SK-N-DZ (cell line): ENCODE measurements around the gene S100A5. TPM values are rescaled to one million over a fixed set of nuclear protein-coding genes. Genes with fewer than 3 reads are reported as not detected.
A peak's percentile ranks its signal among the peaks of the same experiment; 100 is the strongest.
"Not testable (repeated sequence)": the region's sequence is repeated elsewhere in the genome, so short reads cannot be mapped to it uniquely, and the experiment has no call there.

Experiments
- DNase-seq: peaks from one replicate; pipeline ENCODE4 v3.0.0-alpha.2; 2015; ENCODE audit warnings: low spot score
- polyA plus RNA-seq, 2 experiments: library from polyadenylated mRNA; depleted of rRNA; stranded (reverse); fragments of >200 nt; gene quantifications; 2 replicates each; pipeline ENCODE4 v1.2.3, GENCODE V29; 2014

Gene S100A5
- 1.4 TPM in 1 of 2 replicates, not detected in the other for polyA plus RNA-seq (2014; cell fraction: cytosol; rRNA removed)
- not detected in 2 replicates for polyA plus RNA-seq (2014; cell fraction: nucleus; rRNA removed)

DNA sequence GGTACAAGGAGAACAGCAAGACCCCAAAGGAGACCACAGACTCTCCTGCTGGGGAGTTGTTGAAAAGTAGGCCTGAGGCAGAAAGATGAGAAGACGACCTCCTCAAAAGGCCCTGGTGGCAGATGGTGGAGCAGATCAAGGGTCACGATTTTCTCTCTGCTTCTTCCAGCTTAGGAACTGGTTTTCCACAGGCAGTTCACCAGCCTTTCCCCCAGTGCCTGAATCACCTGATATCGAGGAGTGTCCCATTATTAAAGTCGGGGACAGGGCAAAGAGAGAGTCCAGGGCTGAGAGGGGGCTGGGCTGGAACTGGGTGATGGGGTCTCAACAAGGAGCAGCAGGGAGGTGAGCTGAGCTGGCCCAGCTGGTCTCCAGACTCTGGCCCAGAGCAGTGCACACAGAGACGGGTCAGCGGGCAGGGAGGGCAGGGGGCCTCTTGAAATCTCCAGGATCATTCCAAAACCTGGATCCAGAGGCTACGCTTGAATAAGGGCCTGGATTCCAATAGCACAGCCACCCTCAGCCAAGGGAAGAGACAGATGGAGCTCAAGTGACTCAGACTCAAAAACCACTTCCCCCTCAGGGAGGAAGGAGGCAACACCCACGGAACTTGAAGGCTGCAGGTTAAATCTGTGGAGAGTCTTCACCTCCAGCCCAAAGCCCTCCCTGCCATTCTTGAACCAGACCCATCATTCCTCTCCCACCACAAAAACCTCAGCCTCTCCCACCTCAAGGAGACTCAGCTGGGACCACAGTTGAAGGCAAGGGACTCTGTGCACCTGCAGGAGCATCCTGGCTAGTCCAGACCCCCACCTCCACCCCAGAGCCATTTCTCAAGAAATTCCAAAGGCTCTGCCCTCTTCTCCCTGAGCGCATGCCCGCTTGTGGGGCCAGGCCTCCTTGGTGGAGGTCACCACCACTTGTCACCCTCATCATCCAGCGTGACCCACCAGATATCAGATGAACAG, at the start of gene S100A5:
TSS of gene S100A5 (minus strand) at position 541 of the 968 bp plus-strand sequence. CDS start 743 bp downstream, outside the sequence.
- DNase-seq: no peak

- DNase-seq: no peak
These were observed 47.7 kb upstream of the S100A5 start for GRCh38 chr1:153588482-153588881.

GRCh38 chr1:153588033-153588432, 47.3 kb upstream of the S100A5 start:
- DNase-seq: not testable (repeated sequence)

DNA sequence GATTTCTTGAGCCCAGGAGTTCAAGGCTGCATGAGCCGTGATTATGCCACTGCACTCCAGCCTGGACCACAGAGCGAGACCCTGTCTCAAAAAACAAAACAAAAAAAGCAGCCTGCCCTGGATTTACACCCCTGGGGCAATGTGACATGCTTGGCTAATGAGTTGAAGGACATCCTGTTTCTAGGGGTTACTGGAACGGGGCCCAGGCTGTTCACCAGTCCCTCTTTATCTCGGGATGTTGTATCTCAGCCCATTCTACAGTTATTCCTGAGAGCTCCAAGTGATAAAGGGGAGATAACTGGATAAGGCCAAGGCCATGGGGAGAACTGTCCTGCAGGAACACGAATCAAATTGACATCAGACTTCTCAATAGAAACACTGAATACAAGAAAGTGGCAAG, 46.6 kb upstream of the S100A5 start:
- no peak for DNase-seq

DNA sequence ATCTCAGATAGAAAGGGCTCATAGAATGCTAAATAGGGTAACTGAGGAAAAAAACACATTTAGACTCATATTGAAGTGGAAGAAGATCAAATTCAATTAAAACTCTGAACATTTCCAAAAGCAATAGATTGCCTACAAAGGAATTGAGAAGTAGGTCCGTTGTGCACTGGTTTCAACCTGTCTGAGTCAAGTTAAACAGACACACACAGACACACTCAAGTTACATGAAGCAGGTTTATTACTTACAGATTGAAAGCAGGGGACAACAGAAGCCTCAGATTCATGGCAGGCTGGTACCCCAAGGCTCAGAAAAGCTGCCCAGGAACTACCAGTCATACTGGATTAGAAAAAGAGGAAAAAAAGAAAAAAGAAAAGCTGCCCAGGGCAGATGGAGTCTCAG, 45.6 kb upstream of the S100A5 start:
- no peak for DNase-seq

- no peak for DNase-seq
These were observed 44.3 kb upstream of the S100A5 start for GRCh38 chr1:153585006-153585405.

DNA sequence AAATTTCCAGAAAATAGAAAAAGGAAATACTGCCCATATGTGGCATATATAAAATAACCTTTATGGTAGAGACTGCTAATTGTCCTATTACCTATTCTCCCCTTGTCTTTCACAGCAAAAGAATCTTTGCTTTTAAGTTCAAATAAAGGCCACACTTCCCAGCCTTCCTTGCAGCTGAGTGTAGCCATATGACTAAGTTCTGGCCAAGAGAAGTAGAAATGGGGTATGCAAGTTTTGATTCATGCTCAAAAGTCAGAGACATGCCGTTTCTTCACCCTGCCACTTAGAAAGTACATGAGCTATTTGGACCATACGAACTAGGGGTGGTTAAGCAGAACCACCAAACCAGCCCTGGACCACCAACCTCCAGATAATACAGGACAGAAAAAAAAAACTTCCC, 43.2 kb upstream of the S100A5 start:
- no peak for DNase-seq

GRCh38 chr1:153583514-153583913, 42.8 kb upstream of the S100A5 start:
- not testable (repeated sequence) for DNase-seq

GRCh38 chr1:153582836-153583235, 42.1 kb upstream of the S100A5 start:
- DNase-seq: not testable (repeated sequence)

GRCh38 chr1:153578936-153579335, 38.2 kb upstream of the S100A5 start:
- no peak for DNase-seq

DNA sequence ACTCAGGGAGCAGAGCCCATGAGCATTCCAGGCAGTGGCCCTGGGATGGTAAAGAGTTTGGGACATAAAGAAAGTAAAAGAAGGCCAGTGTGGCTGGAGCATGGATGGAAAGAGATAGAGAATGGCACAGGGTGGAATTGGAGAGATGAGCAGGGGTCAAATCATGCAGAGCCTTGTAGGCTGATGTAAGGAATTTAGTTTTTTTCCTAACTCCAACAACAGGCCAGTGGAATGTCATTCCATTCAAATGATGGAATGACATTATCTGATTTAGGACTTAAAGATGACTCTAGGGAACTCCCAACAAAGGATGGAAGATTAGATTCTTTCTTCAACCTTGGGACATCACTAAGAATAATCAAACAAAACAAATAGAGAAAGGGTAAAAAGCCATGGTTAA, 37.8 kb upstream of the S100A5 start:
- DNase-seq: no peak

DNA sequence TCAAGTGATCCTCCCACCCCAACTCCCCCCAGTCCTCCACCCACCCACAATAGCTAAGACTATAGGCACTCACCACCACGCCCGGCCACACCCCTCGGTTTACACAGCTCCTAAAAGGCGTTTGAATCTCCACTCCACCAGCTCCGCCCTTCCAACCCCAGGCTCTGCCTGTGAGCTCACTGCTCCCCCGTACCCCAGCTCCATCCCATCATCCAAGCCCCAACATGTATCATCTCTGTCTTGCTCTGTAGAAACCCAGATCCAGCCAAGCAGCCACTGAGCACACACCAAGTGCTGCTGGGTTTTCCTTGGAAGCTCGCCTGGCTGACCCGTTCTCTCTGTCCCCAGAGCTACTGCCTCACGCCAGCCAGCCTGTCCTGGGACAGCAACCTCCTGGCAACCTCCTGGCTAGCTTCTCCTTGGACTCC, 36.9 kb upstream of the S100A5 start:
- no peak for DNase-seq

DNA sequence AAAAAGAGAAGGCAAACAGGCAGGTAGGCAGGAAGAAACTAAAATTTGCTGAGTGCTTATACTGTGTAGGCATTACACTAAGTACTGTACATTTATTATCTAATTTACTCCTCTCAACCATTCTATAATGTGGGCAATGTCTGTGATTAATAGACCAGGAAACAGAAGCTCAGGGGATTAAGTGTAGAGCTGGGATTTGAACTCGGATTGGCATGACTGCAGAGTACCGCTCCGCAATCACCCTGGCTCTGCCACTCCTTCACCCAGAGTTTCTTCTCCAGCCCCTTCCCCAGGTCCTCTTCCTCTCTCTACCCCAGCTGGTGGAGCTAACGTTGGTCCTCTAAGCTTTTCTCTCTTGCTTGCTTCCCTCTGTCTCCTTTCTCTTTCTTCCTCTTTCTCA, 36.4 kb upstream of the S100A5 start:
- DNase-seq: no peak

DNA sequence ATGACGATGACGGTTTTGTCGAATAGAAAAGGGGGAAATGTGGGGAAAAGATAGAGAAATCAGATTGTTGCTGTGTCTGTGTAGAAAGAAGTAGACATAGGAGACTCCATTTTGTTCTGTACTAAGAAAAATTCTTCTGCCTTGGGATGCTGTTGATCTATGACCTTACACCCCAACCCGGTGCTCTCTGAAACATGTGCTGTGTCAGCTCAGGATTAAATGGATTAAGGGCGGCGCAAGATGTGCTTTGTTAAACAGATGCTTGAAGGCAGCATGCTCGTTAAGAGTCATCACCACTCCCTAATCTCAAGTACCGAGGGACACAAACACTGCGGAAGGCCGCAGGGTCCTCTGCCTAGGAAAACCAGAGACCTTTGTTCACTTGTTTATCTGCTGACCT, 34.8 kb upstream of the S100A5 start:
- not testable (repeated sequence) for DNase-seq

DNA sequence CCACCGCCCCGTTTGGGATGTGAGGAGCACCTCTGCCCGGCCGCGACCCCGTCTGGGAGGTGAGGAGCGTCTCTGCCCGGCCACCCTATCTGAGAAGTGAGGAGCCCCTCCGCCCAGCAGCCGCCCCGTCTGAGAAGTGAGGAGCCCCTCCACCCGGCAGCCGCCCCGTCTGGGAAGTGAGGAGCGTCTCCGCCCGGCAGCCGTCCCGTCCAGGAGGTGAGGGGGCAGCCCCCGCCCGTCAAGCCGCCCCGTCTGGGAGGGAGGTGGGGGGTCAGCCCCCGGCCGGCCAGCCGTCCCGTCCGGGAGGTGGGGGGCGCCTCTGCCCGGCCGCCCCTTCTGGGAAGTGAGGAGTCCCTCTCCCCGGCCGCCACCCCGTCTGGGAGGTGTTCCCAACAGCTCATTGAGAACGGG, 34.4 kb upstream of the S100A5 start:
- DNase-seq: not testable (repeated sequence)

DNA sequence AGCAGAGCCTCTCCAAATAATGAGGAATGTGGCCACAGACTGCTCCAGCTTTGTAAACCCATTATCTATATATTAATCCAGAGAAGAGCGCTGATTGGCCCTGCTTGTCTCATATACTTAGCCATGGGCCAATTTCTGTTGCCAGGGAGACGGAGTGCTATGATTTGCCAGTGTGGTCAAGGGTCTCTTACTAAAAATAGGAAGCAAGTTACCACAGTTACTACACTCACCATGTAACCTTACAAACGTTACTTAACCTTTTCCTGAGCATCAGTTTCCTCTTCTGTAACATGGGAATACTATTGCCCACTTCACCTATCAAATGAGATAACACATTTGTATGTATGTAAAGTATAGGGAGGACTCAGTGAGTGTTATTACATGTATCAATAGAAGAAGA, 32.6 kb upstream of the S100A5 start:
- no peak for DNase-seq

DNA sequence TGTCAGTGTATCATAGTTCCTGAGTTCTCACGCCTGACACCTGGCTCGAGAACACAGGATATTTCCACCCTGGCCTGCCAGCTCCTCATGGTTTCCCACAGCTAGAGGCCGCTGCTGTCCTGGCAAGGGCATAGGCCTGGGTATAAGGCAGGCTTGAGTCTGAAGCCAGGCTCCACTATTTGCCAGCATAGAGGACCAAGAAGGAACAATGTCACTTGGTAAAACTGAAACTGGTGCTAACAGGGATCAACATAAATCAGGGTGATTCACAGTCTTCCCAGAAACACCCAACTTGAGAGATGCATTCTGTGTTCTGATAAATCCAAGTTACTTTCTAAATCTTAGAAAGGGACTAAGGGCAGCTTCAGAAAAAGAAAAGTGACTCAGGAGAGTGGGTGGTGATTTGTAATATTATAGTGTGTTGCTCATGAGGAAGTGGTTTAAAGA, 31.9 kb upstream of the S100A5 start:
- DNase-seq: no peak

DNA sequence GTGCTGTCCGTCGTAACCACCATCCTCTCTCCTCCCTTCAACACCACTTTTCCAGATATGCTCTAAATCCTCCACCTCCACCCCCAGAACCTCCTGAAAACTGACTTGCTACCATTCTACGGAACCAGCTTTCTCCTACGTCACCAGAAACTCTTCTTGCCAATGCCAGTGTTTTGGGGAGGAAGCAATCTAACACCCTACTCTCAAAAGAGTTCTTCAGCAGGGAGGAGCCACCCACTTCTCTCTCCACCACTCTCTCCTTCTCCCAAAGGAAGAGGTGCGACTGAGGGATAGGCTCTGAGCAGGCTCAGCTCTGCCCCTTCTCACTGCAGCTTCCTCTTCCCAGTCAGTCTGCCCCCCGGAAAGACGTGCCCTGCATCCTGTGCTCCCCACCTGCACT, 31.0 kb upstream of the S100A5 start:
- no peak for DNase-seq

DNA sequence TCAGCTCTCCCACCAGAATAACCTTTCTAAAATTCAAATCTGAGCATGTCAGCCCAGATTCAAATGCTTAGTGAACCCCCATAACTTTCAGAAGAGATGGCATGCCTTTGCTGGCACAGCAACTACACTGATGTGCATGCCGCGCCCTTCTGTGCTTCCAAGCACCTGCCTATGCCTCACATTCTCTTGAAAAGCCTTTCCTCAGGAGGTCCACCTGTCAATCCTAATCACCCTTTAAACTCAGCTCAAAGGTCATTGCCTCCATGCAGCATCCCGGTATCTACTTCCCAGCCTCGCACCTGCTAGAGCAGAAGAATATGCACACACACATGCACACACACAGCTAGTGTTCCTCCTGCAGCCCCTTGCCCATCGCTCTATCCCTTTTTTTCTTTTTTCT, 30.1 kb upstream of the S100A5 start:
- no peak for DNase-seq

DNA sequence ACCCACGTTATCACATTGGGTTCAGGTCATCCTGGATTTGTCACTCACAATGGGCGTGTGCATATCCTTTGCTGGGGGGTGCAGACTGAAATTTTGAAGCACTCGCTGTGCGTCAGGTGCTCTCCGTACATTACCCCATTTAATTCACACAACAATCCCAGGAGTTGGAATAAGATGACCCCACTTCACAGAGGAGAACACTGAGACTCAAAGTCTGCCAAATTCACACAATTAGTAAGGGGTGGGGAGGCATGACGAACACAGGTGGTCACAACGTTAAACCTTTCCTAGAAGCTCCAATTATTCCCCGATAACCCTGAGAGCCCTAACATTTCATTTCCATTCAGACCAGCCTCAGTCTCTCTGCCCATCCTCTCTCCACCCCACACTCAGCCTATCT, 28.7 kb upstream of the S100A5 start:
- DNase-seq: no peak

- peak; percentile 89 for DNase-seq
These were observed 27.8 kb upstream of the S100A5 start for GRCh38 chr1:153568367-153569099.
